Measurements from ENCODE around the gene ISCU. TPM values are rescaled to one million over a fixed set of nuclear protein-coding genes. Genes with fewer than 3 reads are reported as not detected.
A peak's percentile ranks its signal among the peaks of the same experiment; 100 is the strongest.

The ISCU gene
- total RNA-seq, 1 donor from 2014 or later, result 55.5 TPM

GRCh38 chr12:108563804-108564151, 1.4 kb downstream of the ISCU start:
- Mint-ChIP-seq H3K4me3 (peak overlapping the region; percentile 100), H3K36me3 (ENCODE audit: low read depth) (peaks cover 3% of the 10 kb centered on the region), H3K27ac (ENCODE audit: unreplicated experiment) (no peak overlapping the region), H3K27me3 (ENCODE audit: low read depth) (no peaks in the 10 kb centered on the region), H3K9me3 (no peaks in the 10 kb centered on the region), H3K4me1 (peaks cover 34% of the 10 kb centered on the region)
- DNase-seq (ENCODE audit: low read depth, low spot score), result no peak
- no peak for TF ChIP-seq CTCF (conservative IDR thresholded peaks at IDR 0.05)

DNA sequence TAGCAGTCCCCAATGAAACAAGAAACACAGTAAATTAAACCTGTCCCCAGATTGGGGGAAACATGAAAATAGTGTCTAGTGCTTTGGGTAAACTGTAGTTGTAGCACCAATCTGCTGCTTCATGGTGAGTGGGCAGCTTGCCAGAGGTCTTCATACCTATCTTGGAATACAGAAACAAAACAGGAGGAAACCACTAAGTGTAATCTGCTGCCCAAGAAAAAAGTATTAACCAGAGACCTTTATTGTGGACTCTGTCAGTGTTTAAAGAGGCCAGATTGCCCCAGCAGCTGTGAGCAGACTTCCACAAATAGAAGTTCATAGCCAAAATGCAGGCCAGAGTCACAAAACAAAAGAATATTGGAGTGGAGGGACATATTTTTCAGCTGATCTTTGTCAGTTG, 2.3 kb downstream of the ISCU start:
- H3K36me3 Mint-ChIP-seq (ENCODE audit: low read depth), result peaks cover 3% of the 10 kb centered on the region
- H3K4me3 Mint-ChIP-seq, result peak overlapping the region; percentile 16

DNA sequence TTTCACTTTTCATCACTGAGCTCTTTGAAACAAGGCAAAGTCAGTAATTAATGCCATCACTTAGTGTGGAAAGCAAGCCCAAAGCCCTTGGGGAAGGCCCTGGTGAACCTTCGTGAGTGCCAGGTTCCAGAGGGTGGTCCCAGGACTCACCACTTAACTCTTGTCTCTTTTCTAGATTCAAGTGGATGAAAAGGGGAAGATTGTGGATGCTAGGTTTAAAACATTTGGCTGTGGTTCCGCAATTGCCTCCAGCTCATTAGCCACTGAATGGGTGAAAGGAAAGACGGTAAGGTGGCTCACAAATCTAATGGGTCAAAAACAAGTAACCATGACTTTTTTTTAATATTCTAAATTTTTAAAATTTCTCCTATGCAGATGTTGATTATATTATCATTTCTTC, 2.8 kb downstream of the ISCU start:
- Mint-ChIP-seq H3K27ac (ENCODE audit: unreplicated experiment) (no peak overlapping the region), H3K9me3 (no peaks in the 10 kb centered on the region), H3K36me3 (ENCODE audit: low read depth) (peaks cover 3% of the 10 kb centered on the region), H3K4me1 (peaks cover 27% of the 10 kb centered on the region), H3K27me3 (ENCODE audit: low read depth) (no peaks in the 10 kb centered on the region), H3K4me3 (no peak overlapping the region)
- DNase-seq (ENCODE audit: low read depth, low spot score), result no peak
- no peak for TF ChIP-seq CTCF (conservative IDR thresholded peaks at IDR 0.05)

More for the DNA sequence above, 2.3 kb downstream of the ISCU start:
- Mint-ChIP-seq H3K27ac (ENCODE audit: unreplicated experiment) (no peak overlapping the region), H3K27me3 (ENCODE audit: low read depth) (no peaks in the 10 kb centered on the region), H3K4me1 (peaks cover 32% of the 10 kb centered on the region), H3K9me3 (no peaks in the 10 kb centered on the region)
- TF ChIP-seq CTCF (conservative IDR thresholded peaks at IDR 0.05), result no peak
- no peak for DNase-seq (ENCODE audit: low read depth, low spot score)

GRCh38 chr12:108565976-108566375, 3.6 kb downstream of the ISCU start:
- Mint-ChIP-seq H3K4me1 (peaks cover 22% of the 10 kb centered on the region), H3K4me3 (no peak overlapping the region), H3K36me3 (ENCODE audit: low read depth) (peaks cover 3% of the 10 kb centered on the region), H3K9me3 (no peaks in the 10 kb centered on the region), H3K27me3 (ENCODE audit: low read depth) (no peaks in the 10 kb centered on the region), H3K27ac (ENCODE audit: unreplicated experiment) (no peak overlapping the region)
- DNase-seq (ENCODE audit: low read depth, low spot score), result no peak
- TF ChIP-seq CTCF (conservative IDR thresholded peaks at IDR 0.05), result no peak

- Mint-ChIP-seq H3K4me3 (no peak overlapping the region), H3K27me3 (ENCODE audit: low read depth) (no peaks in the 10 kb centered on the region), H3K4me1 (peaks cover 18% of the 10 kb centered on the region), H3K27ac (ENCODE audit: unreplicated experiment) (no peak overlapping the region), H3K9me3 (no peaks in the 10 kb centered on the region), H3K36me3 (ENCODE audit: low read depth) (peaks cover 3% of the 10 kb centered on the region)
- DNase-seq (ENCODE audit: low read depth, low spot score), result no peak
- no peak for TF ChIP-seq CTCF (conservative IDR thresholded peaks at IDR 0.05)
Observed at GRCh38 chr12:108566452-108566851, 4.1 kb downstream of the ISCU start.

All from neural crest cell (in vitro differentiated cells).